Lower leg skin (tissue), 3 donors: ENCODE measurements around the gene PLPPR5.

Experiments
- POLR2A ChIP-seq, 2 donors: fragments of 450-650 bp; IDR thresholded peaks; one replicate each; pipeline ENCODE4 v1.6.1; 2016 to 2017; ENCODE audit warnings: antibody characterized with exemption in 2 of 2, mild to moderate bottlenecking in 1 of 2, moderate library complexity in 1 of 2
- TF ChIP-seq, protein P1 (sequence below), 3 donors: fragments of 450-650 bp; IDR thresholded peaks; one replicate each; pipeline ENCODE4 v1.5.1; 2016; ENCODE audit warnings: antibody characterized with exemption in 3 of 3, mild to moderate bottlenecking in 3 of 3, moderate library complexity in 2 of 3

DNA sequence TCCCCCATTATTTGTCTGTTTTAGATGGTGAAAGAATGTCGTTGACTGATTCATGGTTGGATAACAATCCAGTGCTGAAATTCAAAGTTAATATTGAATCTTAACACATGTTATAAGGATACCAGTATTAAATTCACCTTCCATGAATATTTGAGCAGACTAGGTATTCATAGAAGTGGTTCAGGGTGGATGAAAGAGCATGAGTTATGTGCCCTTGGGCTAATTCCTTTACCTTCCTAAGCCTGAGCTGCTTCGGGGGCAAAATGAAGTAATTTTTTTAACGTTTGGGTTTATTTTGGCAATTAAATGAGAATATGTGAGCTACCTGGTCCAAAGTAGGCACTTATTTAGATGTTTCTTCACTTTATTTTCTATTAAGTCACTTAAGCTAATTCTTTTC is 2.7 kb upstream of the PLPPR5 start:
- TF ChIP-seq, protein P1, sequence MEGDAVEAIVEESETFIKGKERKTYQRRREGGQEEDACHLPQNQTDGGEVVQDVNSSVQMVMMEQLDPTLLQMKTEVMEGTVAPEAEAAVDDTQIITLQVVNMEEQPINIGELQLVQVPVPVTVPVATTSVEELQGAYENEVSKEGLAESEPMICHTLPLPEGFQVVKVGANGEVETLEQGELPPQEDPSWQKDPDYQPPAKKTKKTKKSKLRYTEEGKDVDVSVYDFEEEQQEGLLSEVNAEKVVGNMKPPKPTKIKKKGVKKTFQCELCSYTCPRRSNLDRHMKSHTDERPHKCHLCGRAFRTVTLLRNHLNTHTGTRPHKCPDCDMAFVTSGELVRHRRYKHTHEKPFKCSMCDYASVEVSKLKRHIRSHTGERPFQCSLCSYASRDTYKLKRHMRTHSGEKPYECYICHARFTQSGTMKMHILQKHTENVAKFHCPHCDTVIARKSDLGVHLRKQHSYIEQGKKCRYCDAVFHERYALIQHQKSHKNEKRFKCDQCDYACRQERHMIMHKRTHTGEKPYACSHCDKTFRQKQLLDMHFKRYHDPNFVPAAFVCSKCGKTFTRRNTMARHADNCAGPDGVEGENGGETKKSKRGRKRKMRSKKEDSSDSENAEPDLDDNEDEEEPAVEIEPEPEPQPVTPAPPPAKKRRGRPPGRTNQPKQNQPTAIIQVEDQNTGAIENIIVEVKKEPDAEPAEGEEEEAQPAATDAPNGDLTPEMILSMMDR (IDR thresholded peaks at IDR 0.05), result no peak
- no peak for TF ChIP-seq POLR2A (IDR thresholded peaks at IDR 0.05)
